Measurements from ENCODE around the gene TRDN. TPM values are rescaled to one million over a fixed set of nuclear protein-coding genes. Genes with fewer than 3 reads are reported as not detected.

The TRDN gene
- total RNA-seq, 1 experiment from 2014 or later, result 10.4 TPM

- no peak overlapping the region for H4K8ac ChIP-seq (replicated peaks; ENCODE audit: insufficient read length, low read depth, low read length)
- H3K4ac ChIP-seq (ENCODE audit: low read depth, low read length), result no peak overlapping the region
- H3K56ac ChIP-seq (ENCODE audit: insufficient read length, low read depth, low read length), result no peak overlapping the region
- H3K79me2 ChIP-seq (ENCODE audit: insufficient read depth, low read length), result no peaks in the 10 kb centered on the region
- Mint-ChIP-seq H3K4me1 (no peaks in the 10 kb centered on the region), H3K27me3 (ENCODE audit: low read depth) (no peaks in the 10 kb centered on the region), H3K27ac (no peak overlapping the region), H3K36me3 (ENCODE audit: insufficient read depth in 1 of 3, low read depth in 3 of 3) (no peaks in the 10 kb centered on the region), H3K4me3 (no peak overlapping the region), H3K9me3 (no peaks in the 10 kb centered on the region)
- DNase-seq, result no peak
- H2BK120ac ChIP-seq (ENCODE audit: low read depth, low read length, poor library complexity, severe bottlenecking), result no peak overlapping the region
- H4K5ac ChIP-seq (ENCODE audit: insufficient read length, low read depth, low read length), result no peak overlapping the region
- no peak overlapping the region for H2AFZ ChIP-seq (ENCODE audit: low read length)
- no peak overlapping the region for H4K91ac ChIP-seq (ENCODE audit: insufficient read length, low read depth, low read length)
- no peak overlapping the region for H3K9ac ChIP-seq (ENCODE audit: extremely low read depth, insufficient read length, low read length)
- no peaks in the 10 kb centered on the region for H3K79me1 ChIP-seq (ENCODE audit: insufficient read depth, low read depth, low read length, poor library complexity, severe bottlenecking)
- no peak overlapping the region for H3K18ac ChIP-seq (ENCODE audit: insufficient read length, low read depth, low read length)
- no peak overlapping the region for H3K14ac ChIP-seq (ENCODE audit: insufficient read depth, low read length)
- H2BK12ac ChIP-seq (ENCODE audit: insufficient read length, low read depth, low read length), result no peak overlapping the region
- H3T11ph ChIP-seq (ENCODE audit: low read length), result no peak overlapping the region
- no peaks in the 10 kb centered on the region for H3K27me3 ChIP-seq (ENCODE audit: insufficient read depth, low read length)
- no peaks in the 10 kb centered on the region for H3K4me1 ChIP-seq (ENCODE audit: insufficient read depth, low read length)
- no peak overlapping the region for H3K23ac ChIP-seq (ENCODE audit: insufficient read length, low read depth, low read length)
- H4K20me1 ChIP-seq (ENCODE audit: control insufficient read depth, insufficient read depth, insufficient read length), result no peaks in the 10 kb centered on the region
- H2BK5ac ChIP-seq (ENCODE audit: insufficient read length, low read length), result no peak overlapping the region
- no peaks in the 10 kb centered on the region for H3K23me2 ChIP-seq (ENCODE audit: insufficient read length, low read depth, low read length, poor library complexity, severe bottlenecking)
- no peak for TF ChIP-seq CTCF (conservative IDR thresholded peaks at IDR 0.05)
- no peak overlapping the region for H3K4me2 ChIP-seq (ENCODE audit: insufficient read depth, insufficient read length, low read length)
- no peak overlapping the region for H3K27ac ChIP-seq (ENCODE audit: insufficient read length, low read depth, low read length)
- H2AK5ac ChIP-seq (ENCODE audit: insufficient read length, low read length), result no peak overlapping the region
- H2BK20ac ChIP-seq (ENCODE audit: low read depth, low read length, poor library complexity, severe bottlenecking), result no peak overlapping the region
- no peaks in the 10 kb centered on the region for H3K9me3 ChIP-seq (ENCODE audit: control insufficient read depth, low read depth, low read length)
- no peak overlapping the region for H2BK15ac ChIP-seq (ENCODE audit: low read depth, low read length)
These were observed 89.4 kb downstream of the TRDN start for GRCh38 chr6:123547216-123547978.
